Measurements from ENCODE around the gene ATP1A3.

DNA sequence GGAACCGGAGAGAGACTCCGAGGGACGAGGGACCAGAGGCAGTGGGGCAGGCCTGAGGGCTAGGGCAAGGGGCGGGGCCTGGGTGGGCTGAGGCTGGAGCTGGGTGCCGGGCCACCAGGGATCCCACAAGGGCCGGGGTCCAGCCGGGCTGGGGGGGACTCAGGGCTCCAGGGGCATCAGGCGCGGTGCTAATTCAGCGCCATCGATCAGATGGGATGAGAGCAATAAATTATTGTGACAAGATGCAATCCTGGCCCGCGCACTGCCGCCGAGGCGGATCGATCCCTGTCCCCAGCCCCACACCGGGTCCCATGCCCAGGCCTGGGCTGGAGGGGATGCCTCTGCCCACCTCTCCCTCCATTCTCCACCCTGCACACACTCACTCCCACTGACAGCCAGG is 71.4 kb downstream of the ATP1A3 start:
- TF ChIP-seq POLR2AphosphoS5 (IDR thresholded peaks at IDR 0.05; ENCODE audit: low read depth, low read length) = no peak
- TF ChIP-seq TAF1 (IDR thresholded peaks at IDR 0.05; ENCODE audit: borderline replicate concordance, insufficient read depth, low read length) = no peak
